GM21526 (cell line): ENCODE measurements around the gene PLEKHG4.
A peak's percentile ranks its signal among the peaks of the same experiment; 100 is the strongest.

Experiments used
- ATAC-seq: cut with Tn5 transposase; IDR thresholded peaks from one replicate; pipeline ENCODE4 v1.9.1; 2021; ENCODE audit warnings: moderate library complexity; ENCODE audit not compliant: unreplicated experiment, low FRiP score

Gene PLEKHG4

GRCh38 chr16:67245674-67246080 lies 33.7 kb upstream of the PLEKHG4 start:
- ATAC-seq, result no peak

GRCh38 chr16:67246081-67246755 lies 33.1 kb upstream of the PLEKHG4 start:
- peak; percentile 26 for ATAC-seq

GRCh38 chr16:67246756-67247191 lies 32.6 kb upstream of the PLEKHG4 start:
- peak; percentile 13 for ATAC-seq

GRCh38 chr16:67247192-67248072 lies 31.9 kb upstream of the PLEKHG4 start, which contains the start of gene FHOD1:
TSS of gene FHOD1 (minus strand) at chr16:67247481. CDS start at chr16:67247410, 71 bp downstream.
- peak; percentile 47 for ATAC-seq

- no peak for ATAC-seq
Observed at GRCh38 chr16:67248073-67248400, 31.3 kb upstream of the PLEKHG4 start.

GRCh38 chr16:67248401-67249177 lies 30.7 kb upstream of the PLEKHG4 start, which contains the start of gene SLC9A5:
TSS of gene SLC9A5 (plus strand) at chr16:67248979. CDS start at chr16:67249015, 36 bp downstream.
- ATAC-seq, result no peak

- ATAC-seq, result no peak
Observed at GRCh38 chr16:67249178-67250044, 29.9 kb upstream of the PLEKHG4 start.

GRCh38 chr16:67250045-67250327 lies 29.3 kb upstream of the PLEKHG4 start:
- no peak for ATAC-seq

- no peak for ATAC-seq
Observed at GRCh38 chr16:67252609-67253497, 26.5 kb upstream of the PLEKHG4 start.

- no peak for ATAC-seq
Observed at GRCh38 chr16:67254801-67255552, 24.4 kb upstream of the PLEKHG4 start.

GRCh38 chr16:67255553-67256221 lies 23.6 kb upstream of the PLEKHG4 start:
- no peak for ATAC-seq

GRCh38 chr16:67256701-67257230 lies 22.6 kb upstream of the PLEKHG4 start:
- no peak for ATAC-seq

GRCh38 chr16:67257486-67258160 lies 21.7 kb upstream of the PLEKHG4 start:
- no peak for ATAC-seq

- ATAC-seq, result no peak
Observed at GRCh38 chr16:67258161-67258835, 21.0 kb upstream of the PLEKHG4 start.

GRCh38 chr16:67259705-67260104 lies 19.6 kb upstream of the PLEKHG4 start:
- no peak for ATAC-seq

- no peak for ATAC-seq
Observed at GRCh38 chr16:67260426-67261063, 18.8 kb upstream of the PLEKHG4 start.
